Gastroesophageal sphincter (tissue), 3 donors: Measurements from ENCODE around the gene MGA.

Experiments used
- CTCF ChIP-seq, 4 experiments: fragments of 200-600 bp in 2 of 4; fragments of 450-650 bp in 2 of 4; sonication (generic) in 1 of 4; IDR thresholded peaks; one replicate each; pipeline ENCODE4 v1.5.1; 2017 to 2019; ENCODE audit warnings: antibody characterized with exemption in 4 of 4, mild to moderate bottlenecking in 2 of 4, moderate library complexity in 2 of 4
- EP300 ChIP-seq: sonication (generic); formaldehyde crosslinking; IDR thresholded peaks from one replicate; pipeline ENCODE4 v1.6.1; 2017; ENCODE audit warnings: antibody characterized with exemption, mild to moderate bottlenecking
- POLR2A ChIP-seq, 2 donors: fragments of 450-650 bp; IDR thresholded peaks; one replicate each; pipeline ENCODE4 v1.6.1; 2017; ENCODE audit warnings: antibody characterized with exemption in 2 of 2, mild to moderate bottlenecking in 2 of 2, moderate library complexity in 1 of 2
- POLR2AphosphoS5 ChIP-seq: sonication (generic); formaldehyde crosslinking; IDR thresholded peaks from one replicate; pipeline ENCODE4 v1.6.1; 2017; ENCODE audit warnings: antibody characterized with exemption

- no peak for TF ChIP-seq POLR2AphosphoS5
- TF ChIP-seq CTCF (IDR thresholded peaks at IDR 0.05) = no peak
- TF ChIP-seq POLR2A (IDR thresholded peaks at IDR 0.05) = no peak
- no peak for TF ChIP-seq EP300
These were observed 11.4 kb upstream of the MGA start for GRCh38 chr15:41648770-41649169.
